CD4-positive, alpha-beta T cell treated with Interleukin-4 for 1 hour (primary cell): ENCODE data around the gene BICC1.

Experiments
- DNase-seq, 2 donors: peaks; one replicate each; pipeline ENCODE4 v3.0.0-alpha.2; 2020 to 2022

Gene BICC1

DNA sequence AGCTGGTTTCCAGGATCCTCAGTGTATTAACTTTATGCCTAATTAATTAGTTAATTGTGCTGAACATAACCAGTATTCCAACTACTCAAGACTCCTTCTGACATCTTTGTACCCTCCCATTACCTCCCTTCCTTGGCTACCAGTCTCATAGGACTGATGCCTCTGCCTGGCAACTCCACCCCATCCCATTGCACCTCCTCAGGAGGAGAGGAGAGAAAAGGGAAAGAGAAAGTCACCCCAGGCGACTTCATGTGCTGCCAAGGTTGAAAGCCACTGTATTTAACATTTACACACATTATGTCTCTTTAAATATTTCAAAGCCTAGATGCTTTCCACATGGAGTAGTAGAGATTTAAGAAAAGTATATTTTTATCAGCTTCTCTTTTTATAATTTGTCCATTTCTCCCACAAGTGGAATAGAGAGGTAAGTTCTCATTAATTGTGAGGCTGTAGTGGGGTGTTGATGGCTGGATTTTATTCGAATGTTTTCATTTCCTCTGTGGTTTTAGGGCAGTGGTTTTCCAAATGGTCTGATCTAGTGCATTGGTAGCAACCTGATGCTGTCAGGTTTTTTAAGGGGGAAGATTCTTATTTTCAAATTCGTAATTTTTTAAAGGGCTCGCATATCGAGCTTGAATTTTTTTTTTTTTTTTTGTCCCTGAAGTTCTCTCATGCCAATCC lies 148.0 kb downstream of the BICC1 start:
- no peak for DNase-seq

DNA sequence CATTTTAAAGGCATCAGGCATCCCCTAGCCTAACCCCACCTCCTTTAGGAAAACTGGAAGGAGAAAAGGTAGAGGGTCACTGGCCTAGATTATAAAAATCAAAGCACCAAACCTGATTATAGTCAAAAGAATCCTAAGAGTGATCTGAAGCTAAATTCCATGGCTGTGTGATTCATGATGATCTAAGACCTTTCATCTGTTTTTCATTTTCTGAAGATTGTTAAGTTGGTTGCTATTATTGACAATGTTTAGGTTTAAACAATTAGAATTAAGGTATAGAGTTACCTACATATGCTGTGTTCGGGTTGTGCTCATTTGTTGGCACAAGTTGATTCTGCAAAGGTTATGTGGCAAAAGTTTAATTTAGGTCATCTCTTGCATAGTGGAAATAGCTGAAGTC lies 148.7 kb downstream of the BICC1 start:
- no peak for DNase-seq

DNA sequence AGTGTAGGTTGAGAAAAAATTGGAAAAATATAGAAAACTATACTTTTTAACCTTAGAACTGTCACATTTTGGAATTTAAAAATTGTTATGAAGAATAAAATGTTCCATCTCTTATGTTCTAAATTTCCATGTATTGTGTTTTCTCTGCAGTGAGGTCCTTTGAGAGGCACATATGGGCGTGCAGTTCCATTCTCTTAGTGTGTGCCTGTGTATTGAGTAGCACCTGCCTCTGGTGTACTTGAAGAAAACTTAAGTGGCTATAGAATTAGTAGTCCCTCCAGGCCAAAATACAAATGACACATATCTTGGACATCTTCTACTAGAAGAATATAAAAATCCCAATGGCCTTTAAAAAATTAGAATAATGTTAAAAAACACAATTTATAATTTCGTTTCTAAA lies 149.2 kb downstream of the BICC1 start:
- DNase-seq: no peak

DNA sequence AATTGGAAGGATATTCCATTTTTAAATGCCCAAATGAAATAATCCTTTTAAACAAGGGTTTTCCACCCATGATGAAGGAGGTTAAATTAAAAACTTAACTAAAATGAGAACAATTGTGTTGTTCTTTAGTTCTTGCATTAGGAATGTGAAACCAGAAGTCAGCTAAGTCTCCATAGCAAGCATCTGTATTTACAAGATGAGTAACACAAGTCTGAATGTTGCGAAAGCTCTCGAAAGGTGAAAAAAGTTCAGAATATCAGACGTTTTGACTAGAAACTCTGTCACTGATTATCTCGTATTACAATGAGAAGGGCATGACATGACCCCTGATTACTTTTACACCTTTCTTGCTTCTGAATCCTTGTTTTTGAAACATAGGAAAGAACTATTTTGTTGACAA lies 149.6 kb downstream of the BICC1 start:
- DNase-seq: no peak

DNA sequence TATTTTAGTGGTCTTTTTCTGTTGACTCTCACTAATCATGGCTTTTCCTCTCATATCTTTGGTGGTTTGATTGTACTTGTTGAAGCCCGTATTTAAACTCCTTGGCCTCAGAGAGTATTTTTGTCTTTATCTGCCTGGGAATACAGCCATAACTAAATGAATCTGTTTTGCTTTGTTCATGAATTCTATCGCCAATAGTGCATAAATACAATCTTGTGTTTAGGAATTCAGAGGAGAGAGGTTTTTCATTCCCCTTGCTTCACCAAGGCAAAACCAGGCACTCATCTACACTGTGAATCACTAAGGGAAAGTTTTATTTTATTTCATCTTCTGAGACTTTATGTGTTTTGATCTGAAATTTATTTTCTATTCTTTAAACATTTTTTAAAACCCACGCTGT lies 152.7 kb downstream of the BICC1 start:
- DNase-seq: no peak

DNA sequence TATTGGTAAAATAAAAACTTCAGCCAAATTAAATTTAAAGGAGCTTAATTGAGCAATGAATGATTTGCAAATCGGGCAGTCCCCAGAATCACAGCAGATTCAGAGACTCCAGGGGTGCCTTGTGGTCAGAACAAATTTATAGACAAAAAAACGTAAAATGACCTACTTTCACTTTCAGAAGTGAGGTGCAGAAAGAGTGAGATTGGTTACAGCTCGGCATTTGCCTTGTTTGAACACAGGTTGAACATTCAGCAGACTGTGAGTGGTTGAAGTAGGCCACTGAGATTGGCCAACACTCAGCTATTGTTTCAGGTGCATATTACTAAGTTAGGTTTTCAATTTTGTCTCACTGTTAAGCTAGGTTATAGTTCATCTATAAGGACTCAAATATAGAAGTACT lies 153.4 kb downstream of the BICC1 start:
- DNase-seq: peak in 1 of 2 donors; percentile 46

DNA sequence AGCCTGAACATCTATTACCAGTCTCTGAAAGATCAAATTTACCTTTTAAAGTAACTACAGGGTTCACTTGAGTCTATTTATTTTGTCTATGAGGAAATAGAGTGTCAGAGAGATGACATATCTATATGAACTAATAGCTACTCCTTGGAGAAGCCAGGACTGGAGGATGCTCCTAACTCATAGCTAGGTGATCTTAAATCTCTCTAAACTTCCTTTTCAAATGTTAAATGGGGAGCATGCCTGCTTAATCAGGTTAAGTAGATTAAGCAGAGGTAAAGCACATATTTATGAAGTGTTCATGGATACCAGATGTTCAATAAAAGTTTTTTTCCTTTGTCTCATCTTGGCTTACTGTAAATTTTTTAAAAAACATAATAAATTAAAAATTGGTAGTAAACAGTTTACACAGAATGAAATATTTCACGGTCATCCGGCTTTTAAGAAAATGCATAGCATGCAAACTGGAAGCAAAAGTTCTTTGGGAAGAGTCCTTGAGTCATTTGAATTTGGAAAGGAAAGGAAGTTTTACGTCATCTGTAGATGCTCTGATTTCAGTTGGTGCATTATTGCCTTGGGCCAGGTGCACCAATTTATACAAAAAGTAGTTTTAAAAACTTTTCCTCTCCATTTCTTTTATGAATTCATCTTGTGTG lies 155.1 kb downstream of the BICC1 start:
- no peak for DNase-seq

DNA sequence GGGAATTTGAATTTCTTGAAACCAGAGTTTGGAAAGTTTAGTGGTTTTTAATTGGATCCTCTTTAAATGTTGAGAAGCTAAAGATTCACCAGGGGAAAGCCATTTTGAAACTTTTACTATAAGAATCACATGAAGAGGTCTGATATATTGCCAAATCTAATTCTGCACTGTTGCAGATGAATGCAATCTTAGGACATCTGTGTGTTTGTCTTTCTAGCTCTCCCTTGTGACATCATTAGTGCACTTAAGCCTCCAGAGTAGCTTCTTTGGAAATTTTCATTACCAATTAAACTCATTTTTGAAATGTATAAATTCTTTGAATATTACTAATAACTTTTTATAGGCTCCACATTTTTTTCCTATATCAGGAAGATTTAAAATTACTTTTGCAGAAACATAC lies 160.2 kb downstream of the BICC1 start:
- DNase-seq: no peak

DNA sequence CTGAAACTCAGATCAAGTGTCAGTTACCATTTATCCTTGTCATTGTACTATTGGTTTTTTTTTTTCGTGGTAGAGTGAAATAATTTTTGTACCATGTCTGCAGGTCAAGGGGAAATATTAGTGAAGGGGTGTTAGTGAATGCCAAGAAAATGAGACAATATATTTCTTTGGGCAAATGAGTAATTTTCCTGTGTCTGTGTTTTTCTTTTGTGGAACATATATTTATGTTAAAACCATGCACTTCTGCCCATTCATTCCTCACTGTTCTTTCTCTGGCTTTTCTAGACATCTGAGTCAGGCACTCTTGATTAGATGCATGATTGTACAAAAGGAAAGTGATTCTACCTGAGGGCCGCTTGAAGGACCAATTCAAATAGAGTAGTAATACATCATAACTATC lies 161.6 kb downstream of the BICC1 start:
- DNase-seq: no peak

DNA sequence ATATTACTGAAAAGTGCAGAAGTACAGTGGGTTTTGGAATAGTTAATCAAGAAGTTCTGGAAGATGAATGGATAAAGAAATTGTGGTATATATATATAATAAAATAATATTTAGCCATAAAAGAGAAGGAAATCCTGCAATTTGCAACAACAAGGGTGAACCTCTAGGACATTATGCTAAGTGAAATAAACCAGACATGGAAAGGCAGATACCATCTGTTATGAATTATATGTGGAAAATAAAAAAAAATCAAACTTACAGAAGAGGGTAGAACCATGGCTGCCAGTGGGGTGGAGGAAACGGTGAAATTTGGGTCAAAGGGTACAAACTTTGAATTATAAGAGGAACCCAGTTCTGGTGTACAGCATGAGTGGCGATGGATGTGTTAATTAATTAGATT lies 162.6 kb downstream of the BICC1 start:
- DNase-seq: no peak

DNA sequence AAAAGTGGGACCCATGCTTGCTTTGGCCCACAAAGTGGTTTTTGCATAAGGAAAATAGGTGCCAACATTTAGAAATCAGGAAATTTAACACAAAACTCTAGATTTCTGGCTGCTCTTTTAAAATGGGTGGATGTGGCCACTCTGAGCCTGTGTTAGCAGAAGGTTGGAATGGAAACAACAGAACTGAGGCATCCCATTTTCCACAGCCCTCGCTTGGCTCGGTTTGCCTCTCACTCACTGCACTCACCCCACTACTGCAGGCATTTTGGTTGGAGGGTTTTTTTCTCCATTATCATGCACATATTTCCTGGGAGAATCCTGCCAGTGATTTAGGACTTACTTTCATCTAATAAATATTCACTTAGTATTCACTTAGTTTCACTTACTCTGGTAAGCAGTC lies 178.9 kb downstream of the BICC1 start:
- no peak for DNase-seq

DNA sequence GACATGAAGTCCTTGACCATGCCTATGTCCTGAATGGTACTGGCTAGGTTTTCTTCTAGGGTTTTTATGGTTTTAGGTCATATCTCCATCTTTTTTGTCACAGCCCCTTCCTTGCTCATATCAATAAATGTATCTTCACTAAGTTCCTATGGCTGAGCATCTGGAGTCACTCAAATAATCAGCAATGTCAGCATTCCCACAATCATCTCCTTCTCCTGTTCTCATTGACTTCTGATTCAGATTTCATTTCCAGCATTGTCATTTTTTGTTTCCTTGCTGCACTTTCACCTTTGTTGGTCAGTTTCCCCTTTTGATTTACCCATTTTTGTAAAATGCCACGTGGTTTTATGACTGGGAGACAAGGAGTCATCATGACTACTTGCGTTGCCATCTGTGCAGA lies 181.2 kb downstream of the BICC1 start:
- no peak for DNase-seq

DNA sequence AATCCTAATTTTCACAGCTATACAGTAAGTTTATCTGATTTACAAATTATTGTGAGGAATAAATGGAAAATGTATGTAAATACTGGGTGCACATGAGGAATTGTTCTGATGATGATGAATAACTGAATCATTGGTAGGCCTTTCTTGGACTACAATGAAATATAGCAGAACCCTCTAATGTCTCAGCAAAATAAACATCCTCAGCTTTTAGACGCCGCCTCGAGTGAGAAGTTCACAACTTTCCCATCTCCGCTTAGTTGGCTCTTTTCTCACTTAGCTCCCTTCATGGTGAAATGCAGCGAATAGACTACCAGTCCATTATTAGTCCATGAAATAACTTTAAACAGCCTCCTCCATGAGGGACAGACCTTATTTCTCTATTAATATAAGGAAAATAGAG lies 182.3 kb downstream of the BICC1 start:
- no peak for DNase-seq

DNA sequence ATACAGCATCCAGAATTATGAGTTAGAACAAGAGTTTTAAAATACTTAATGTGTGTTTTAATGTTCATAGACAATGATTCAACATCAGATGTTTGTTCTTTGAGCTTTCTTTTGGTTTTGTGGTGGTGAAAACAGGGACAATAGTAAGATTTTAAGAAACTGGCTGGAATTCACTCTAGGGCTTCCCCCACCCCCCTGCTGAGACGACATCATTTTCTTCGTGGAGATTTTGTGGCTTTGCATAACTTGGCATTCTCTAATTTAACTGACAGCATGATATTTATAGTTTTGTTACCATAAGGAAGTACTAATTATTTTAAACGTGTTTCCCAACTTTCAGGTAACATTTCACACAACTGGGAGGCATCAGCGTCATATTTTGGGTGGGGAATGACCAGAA lies 184.1 kb downstream of the BICC1 start:
- DNase-seq: no peak

DNA sequence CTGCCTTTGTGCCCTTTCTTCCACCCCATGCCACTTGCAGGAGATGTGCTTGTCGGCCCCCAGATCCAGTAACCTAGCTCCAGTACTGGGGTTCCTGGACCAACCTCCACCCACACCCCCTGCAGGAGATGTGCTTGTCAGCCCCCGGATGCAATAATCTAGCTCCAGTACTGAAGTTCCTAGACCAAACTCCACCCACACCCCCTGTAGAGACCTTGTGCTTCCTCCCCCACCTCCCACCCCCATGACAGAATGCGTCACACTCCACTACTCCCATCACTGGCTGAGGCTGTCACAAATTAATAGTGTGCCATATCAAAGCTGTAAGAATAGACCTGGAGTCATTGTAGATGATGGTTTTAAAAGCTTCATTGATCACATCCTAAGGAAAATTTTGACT lies 185.0 kb downstream of the BICC1 start:
- DNase-seq: no peak

DNA sequence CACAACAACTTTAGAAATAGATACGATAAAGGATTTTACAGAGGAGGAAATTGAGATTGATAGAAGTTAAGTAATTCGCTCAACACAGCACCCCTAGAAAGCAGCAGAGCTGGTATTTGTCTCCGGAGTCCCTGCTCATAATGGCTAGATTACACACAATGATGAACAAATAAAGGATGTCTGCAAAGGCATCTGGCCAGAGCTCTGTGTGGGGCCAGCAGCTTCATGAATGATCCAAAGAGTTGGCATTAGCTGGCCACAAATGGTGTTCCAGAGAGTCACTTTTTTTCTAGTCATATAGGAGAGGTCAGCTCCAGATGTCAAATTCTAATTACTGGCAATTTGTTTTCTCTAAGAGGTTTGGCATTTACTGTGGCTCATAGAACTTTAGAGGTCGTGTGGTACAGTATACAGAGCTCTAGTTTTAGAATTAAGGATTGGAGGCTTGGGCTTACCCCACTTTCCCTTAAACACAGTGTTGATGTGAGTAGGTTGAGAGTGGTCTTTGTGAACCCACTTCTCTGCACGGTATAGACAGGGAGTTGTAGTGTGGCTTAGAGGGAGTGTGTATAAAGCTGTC lies 186.2 kb downstream of the BICC1 start:
- no peak for DNase-seq

DNA sequence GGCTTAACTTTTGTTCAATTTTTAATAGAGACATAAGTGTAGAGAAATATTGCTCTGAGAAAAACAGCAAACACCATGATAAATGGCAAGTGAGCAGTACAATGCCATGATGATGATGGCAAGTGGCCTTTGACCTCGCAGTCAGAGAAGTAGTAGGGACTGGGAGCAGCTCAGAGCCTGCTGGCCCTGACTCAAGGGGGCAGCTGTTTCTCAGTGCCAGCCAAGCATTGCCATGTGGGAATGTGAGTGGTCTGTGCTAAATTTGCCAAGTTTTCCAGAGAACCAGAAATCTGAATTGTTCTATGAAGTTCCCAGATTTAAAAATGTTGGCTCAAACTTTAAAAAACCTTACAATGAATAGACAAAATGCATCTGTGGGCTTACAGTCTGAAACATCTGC lies 187.9 kb downstream of the BICC1 start:
- DNase-seq: no peak

DNA sequence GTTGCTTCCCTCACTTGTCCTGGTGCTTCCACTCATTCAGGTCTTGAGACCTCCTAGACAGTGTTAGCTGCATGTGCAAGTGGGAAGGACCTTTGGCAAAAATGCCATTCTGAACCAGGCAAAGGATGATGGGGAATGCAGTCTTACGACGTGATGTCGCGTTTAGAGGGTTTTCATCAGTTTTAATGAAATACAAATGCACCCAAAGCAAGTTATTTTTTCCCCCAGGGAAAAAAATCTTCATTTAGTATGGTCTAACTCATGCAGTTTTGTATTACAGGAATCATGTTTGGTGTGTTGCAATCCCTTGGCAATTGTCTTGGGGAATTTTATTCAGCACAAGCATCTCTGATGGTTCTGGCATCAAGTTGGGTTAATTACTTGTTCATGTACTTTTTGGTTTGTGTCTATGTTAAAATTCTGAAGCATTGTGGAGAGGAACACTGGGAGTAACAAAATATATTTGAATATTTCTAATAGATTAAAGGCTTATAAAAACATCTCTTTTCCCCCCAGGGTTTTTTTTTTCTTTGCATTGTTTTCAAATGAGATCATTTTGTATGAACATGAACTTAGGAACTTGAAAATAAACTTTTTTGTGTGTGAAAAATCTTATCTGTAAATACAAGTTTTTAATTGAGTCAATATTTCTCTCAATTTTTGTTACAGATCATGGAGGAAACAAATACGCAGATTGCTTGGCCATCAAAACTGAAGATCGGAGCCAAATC lies 188.9 kb downstream of the BICC1 start:
- DNase-seq: no peak

DNA sequence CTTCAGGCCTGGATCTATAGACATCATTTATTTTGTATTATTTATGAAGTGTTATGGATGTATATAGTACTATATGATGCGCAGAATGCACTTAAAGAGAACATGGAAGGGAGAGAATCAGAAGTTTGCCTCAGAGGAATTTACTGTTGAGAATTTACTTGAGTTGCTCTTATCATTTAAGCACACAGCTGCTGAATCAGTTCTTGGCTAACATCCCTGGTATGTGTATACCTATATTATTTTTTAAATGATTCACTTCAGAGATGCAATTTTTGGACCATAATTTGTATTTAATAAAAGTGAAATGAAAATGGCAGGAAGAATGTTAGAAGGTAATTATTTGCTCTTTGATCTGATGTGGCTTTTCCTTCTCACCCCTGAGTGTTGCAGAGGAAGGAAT lies 191.6 kb downstream of the BICC1 start:
- no peak for DNase-seq

DNA sequence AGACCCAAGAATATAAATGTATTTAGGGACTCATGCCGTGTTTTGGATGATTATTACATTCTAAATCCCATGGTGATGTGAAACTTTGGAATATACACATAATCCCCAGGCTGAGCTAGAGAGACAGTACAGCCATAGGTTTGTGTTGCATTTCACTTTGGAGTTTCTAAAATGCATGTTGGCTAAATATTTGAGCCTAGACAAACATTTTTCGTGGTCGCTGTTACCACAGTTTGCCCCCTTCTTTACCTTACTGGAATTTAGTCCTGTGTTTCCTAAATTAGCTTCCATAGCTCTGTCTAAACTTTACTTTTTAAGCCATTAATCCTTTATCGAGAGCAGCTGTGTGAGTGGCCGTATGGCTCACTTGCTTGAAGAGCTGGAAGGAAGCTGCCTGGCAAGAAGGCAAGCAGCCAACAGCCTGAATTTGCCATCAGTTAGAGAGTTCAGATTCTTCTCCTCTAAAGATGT lies 192.0 kb downstream of the BICC1 start:
- no peak for DNase-seq

DNA sequence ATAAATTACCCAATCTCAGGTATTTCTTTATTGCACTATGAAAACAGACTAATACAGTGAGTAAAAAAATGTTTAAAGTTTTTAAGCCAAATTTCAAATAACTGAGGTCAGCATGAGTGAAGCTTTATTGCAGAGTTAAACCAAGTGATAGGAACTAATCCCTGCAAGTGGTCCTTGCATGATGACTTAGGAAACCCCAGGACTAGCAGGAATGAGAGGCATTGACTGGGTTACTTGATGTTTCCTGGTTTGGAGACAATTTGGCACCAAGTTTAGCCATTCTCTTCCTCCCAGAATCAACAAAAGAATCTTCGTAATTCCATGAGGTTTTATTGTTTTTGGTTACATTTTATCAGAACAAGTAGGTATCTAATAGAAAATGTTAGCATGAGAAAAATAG lies 194.2 kb downstream of the BICC1 start:
- DNase-seq: no peak

DNA sequence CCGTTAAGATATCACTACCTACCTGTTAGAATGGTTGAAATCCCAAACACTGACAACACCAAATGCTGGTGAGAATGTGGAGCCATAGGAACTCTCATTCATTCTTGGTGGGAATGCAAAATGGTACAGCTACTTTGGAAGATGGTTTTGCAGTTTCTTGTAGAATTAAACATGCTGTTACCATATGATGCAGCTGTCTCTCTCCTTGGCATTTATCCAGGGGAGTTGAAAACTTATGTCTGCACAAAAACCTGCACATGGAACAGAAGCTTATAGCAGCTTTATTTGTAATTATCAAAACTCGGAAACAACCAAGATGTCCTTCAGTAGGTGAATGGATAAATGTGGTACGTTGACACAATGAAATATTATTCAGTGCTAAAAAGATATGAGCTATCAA lies 199.5 kb downstream of the BICC1 start:
- no peak for DNase-seq

DNA sequence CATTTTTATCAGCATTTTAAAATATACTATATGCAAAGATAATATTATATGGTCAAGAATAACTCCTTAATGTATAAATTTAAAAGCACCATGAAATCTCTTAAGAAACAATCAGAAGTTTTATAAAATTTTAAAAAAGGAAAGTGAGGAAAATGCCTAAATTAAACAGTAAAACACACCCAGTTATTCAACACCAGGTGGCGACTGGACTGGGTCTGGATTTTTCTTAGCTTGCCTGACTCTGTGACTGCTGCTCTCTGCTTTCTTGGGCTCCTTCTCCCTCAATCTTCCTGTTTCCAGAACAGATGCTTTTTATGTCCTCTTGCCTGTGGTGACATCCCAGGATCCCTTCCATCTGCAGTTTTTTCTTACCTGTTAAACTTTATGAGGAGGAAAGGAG lies 200.3 kb downstream of the BICC1 start:
- no peak for DNase-seq

DNA sequence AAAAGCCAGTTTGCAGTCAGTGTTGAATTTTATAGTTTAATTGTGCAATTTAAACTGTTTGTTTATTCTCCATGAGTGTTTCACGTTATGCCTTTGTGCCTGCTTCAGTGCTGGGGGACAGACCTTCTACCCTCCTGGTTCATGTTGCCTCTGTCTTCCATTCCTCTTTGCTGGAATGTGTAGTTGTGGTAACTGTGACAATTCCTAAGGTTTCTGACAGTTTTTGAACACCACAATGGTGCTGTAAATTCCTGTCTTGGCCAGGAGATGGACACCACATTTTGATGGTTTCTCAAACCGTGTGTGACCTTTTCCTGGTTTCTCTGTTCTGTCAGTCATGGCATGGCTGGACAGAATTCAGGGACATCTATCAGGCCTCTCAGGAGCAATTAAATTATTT lies 201.7 kb downstream of the BICC1 start:
- no peak for DNase-seq
